Measurements from ENCODE around the gene GLYATL1. TPM values are rescaled to one million over a fixed set of nuclear protein-coding genes. Genes with fewer than 3 reads are reported as not detected.

Gene GLYATL1
- total and polyA plus RNA-seq, 2 of the 8 experiments (the other 6 are each of a cell fraction or from before 2014, with no cell fraction given) = 8.6 to 10.7 TPM

- TF ChIP-seq ZNF274 (IDR thresholded peaks at IDR 0.05; ENCODE audit: borderline replicate concordance, extremely low read depth, low read length) (no peak), EZH2 (IDR thresholded peaks at IDR 0.05; ENCODE audit: low read depth, low read length, severe bottlenecking) (no peak), PHF8 (conservative IDR thresholded peaks at IDR 0.05; ENCODE audit: low read depth, low read length) (peak; percentile 39; the same call in 1 of the 2 replicates), CBX8 (IDR thresholded peaks at IDR 0.05; ENCODE audit: borderline replicate concordance, low read depth, low read length) (no peak), KDM4A (IDR thresholded peaks at IDR 0.05; ENCODE audit: low read depth, low read length, severe bottlenecking) (peak; percentile 81)
- TF ChIP-seq, protein P1, sequence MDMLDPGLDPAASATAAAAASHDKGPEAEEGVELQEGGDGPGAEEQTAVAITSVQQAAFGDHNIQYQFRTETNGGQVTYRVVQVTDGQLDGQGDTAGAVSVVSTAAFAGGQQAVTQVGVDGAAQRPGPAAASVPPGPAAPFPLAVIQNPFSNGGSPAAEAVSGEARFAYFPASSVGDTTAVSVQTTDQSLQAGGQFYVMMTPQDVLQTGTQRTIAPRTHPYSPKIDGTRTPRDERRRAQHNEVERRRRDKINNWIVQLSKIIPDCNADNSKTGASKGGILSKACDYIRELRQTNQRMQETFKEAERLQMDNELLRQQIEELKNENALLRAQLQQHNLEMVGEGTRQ (IDR thresholded peaks at IDR 0.05; ENCODE audit: low read length) = no peak
Observed at GRCh38 chr11:58905011-58905720, 34.1 kb upstream of the GLYATL1 start (continued).
